Astrocyte (in vitro differentiated cells and primary cell): ENCODE results near the gene CDC25B. TPM values are rescaled to one million over a fixed set of nuclear protein-coding genes. Genes with fewer than 3 reads are reported as not detected.
"Not testable (repeated sequence)": the region's sequence is repeated elsewhere in the genome, so short reads cannot be mapped to it uniquely, and the experiment has no call there.

Experiments
- DNase-seq: peaks from one replicate; pipeline ENCODE4 v3.0.0-alpha.2; 2010; ENCODE audit warnings: low read depth
- FAIRE-seq: peaks from 2 replicates; lab custom pipeline; 2011; peaks lifted over from hg19 to GRCh38; lab: Jason Lieb, UNC
- H2AFZ ChIP-seq: 2 replicates; pipeline ENCODE4 v1.6.0; 2012; ENCODE audit warnings: low read depth, low read length, inconsistent platforms
- H3K27ac ChIP-seq: 2 replicates; pipeline ENCODE4 v1.5.1; 2011; ENCODE audit warnings: low read depth, low read length, inconsistent platforms
- H3K27me3 ChIP-seq: 2 replicates; pipeline ENCODE4 v1.6.0; 2011; ENCODE audit warnings: low read length, inconsistent platforms; ENCODE audit not compliant: insufficient read depth
- H3K36me3 ChIP-seq: 2 replicates; pipeline ENCODE4 v1.5.1; 2011; ENCODE audit warnings: low read length, inconsistent platforms; ENCODE audit not compliant: insufficient read depth
- H3K4me1 ChIP-seq: 2 replicates; pipeline ENCODE4 v1.5.1; 2011; ENCODE audit warnings: low read length, inconsistent platforms; ENCODE audit not compliant: insufficient read depth
- H3K4me2 ChIP-seq: 2 replicates; pipeline ENCODE4 v1.6.0; 2012; ENCODE audit warnings: low read length, inconsistent platforms
- H3K4me3 ChIP-seq: 2 replicates; pipeline ENCODE4 v1.5.1; 2011; ENCODE audit warnings: low read depth, mild to moderate bottlenecking, low read length, inconsistent platforms; ENCODE audit not compliant: insufficient read depth
- H3K79me2 ChIP-seq: 2 replicates; pipeline ENCODE4 v1.6.0; 2012; ENCODE audit warnings: mild to moderate bottlenecking, low read length, inconsistent platforms; ENCODE audit not compliant: insufficient read depth
- H3K9ac ChIP-seq: 2 replicates; pipeline ENCODE4 v1.6.0; 2012; ENCODE audit warnings: mild to moderate bottlenecking, low read length, inconsistent platforms
- H3K9me3 ChIP-seq: 2 replicates; pipeline ENCODE4 v1.5.1; 2012; ENCODE audit warnings: low read depth, mild to moderate bottlenecking, low read length, inconsistent platforms; ENCODE audit not compliant: insufficient read depth
- H4K20me1 ChIP-seq: 2 replicates; pipeline ENCODE4 v1.6.0; 2012; ENCODE audit warnings: low read length, inconsistent platforms; ENCODE audit not compliant: insufficient read depth
- H3K27ac Mint-ChIP-seq: one replicate; pipeline ENCODE4 v1.8.0; 2021; ENCODE audit warnings: mild to moderate bottlenecking, mixed read lengths; ENCODE audit not compliant: unreplicated experiment
- H3K27me3 Mint-ChIP-seq: one replicate; pipeline ENCODE4 v1.8.0; 2021; ENCODE audit warnings: low read depth, mixed read lengths; ENCODE audit not compliant: unreplicated experiment
- H3K36me3 Mint-ChIP-seq: one replicate; pipeline ENCODE4 v1.8.0; 2021; ENCODE audit warnings: low read depth, mixed read lengths; ENCODE audit not compliant: unreplicated experiment
- H3K4me1 Mint-ChIP-seq: one replicate; pipeline ENCODE4 v1.8.0; 2021; ENCODE audit warnings: low read depth, mixed read lengths; ENCODE audit not compliant: unreplicated experiment
- H3K4me3 Mint-ChIP-seq: one replicate; pipeline ENCODE4 v1.8.0; 2021; ENCODE audit warnings: mild to moderate bottlenecking, moderate library complexity, mixed read lengths; ENCODE audit not compliant: unreplicated experiment
- H3K9me3 Mint-ChIP-seq: one replicate; pipeline ENCODE4 v1.8.0; 2021; ENCODE audit warnings: mild to moderate bottlenecking, mixed read lengths; ENCODE audit not compliant: unreplicated experiment
- CTCF ChIP-seq: IDR thresholded peaks from 2 replicates; pipeline ENCODE4 v1.5.1; 2011; ENCODE audit warnings: low read depth, mild to moderate bottlenecking, inconsistent platforms, low read length, moderate library complexity; ENCODE audit not compliant: insufficient read depth
- EZH2 ChIP-seq: IDR thresholded peaks from 2 replicates; pipeline ENCODE4 v1.6.1; 2012; ENCODE audit warnings: mild to moderate bottlenecking, low read length, inconsistent platforms; ENCODE audit not compliant: insufficient read depth
- total RNA-seq: library from RNA; stranded (reverse); gene quantifications from 2 replicates; pipeline ENCODE4 v1.2.1, GENCODE V29; 2021

The CDC25B gene
- total RNA-seq, 1 donor from 2014 or later = 8.5 TPM

- Histone ChIP-seq H4K20me1 (peaks cover 24% of the 10 kb centered on the region), H3K4me3 (no peak overlapping the region), H3K27ac (no peak overlapping the region), H3K4me1 (peaks cover 18% of the 10 kb centered on the region), H2AFZ (no peak overlapping the region), H3K36me3 (no peaks in the 10 kb centered on the region), H3K79me2 (peaks cover 25% of the 10 kb centered on the region), H3K27me3 (no peaks in the 10 kb centered on the region), H3K9me3 (no peaks in the 10 kb centered on the region), H3K9ac (no peak overlapping the region), H3K4me2 (no peak overlapping the region)
- Mint-ChIP-seq H3K27me3 (peaks cover 13% of the 10 kb centered on the region), H3K36me3 (no peaks in the 10 kb centered on the region), H3K9me3 (peaks cover 2% of the 10 kb centered on the region), H3K27ac (no peak overlapping the region), H3K4me3 (no peak overlapping the region), H3K4me1 (no peaks in the 10 kb centered on the region)
- TF ChIP-seq CTCF = no peak
- no peak for TF ChIP-seq EZH2
- DNase-seq = no peak
- no peak for FAIRE-seq
Observed at GRCh38 chr20:3788685-3789155, 7.4 kb upstream of the CDC25B start.

- not testable (repeated sequence) for H3K27me3 ChIP-seq, DNase-seq, H3K9ac ChIP-seq, H3K4me3 ChIP-seq, FAIRE-seq, H3K27ac ChIP-seq, H3K4me2 ChIP-seq, H3K9me3 Mint-ChIP-seq, H3K9me3 ChIP-seq, H3K27ac Mint-ChIP-seq, H3K36me3 Mint-ChIP-seq, H3K36me3 ChIP-seq, H3K4me3 Mint-ChIP-seq, H2AFZ ChIP-seq, H3K4me1 Mint-ChIP-seq
- Histone ChIP-seq H3K4me1 (peaks cover 18% of the 10 kb centered on the region), H3K79me2 (peaks cover 21% of the 10 kb centered on the region), H4K20me1 (peaks cover 19% of the 10 kb centered on the region)
- peaks cover 13% of the 10 kb centered on the region for H3K27me3 Mint-ChIP-seq
Observed at GRCh38 chr20:3789201-3789600, 6.9 kb upstream of the CDC25B start.

DNA sequence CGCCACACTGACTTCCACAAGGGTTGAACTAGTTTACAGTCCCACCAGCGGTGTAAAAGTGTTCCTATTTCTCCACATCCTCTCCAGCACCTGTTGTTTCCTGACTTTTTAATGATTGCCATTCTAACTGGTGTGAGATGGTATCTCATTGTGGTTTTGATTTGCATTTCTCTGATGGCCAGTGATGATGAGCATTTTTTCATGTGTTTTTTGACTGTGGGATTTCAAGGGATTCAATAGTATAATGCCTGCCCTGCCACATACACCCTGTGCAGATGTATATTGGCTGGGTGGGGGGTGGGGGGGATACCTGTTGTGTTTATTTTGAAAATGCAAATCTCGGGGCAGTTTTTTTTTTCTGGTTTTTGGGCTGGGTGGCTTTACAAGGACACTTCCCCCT, 1.9 kb upstream of the CDC25B start:
- H3K27ac ChIP-seq, H3K27ac Mint-ChIP-seq, H4K20me1 ChIP-seq, H3K27me3 ChIP-seq, H3K9me3 ChIP-seq, H3K27me3 Mint-ChIP-seq, H3K4me2 ChIP-seq, H2AFZ ChIP-seq, H3K4me3 ChIP-seq, H3K9ac ChIP-seq, H3K4me3 Mint-ChIP-seq, DNase-seq, H3K36me3 Mint-ChIP-seq, H3K36me3 ChIP-seq, H3K9me3 Mint-ChIP-seq, FAIRE-seq, H3K4me1 Mint-ChIP-seq: not testable (repeated sequence)
- H3K4me1 ChIP-seq = peaks cover 25% of the 10 kb centered on the region
- peaks cover 25% of the 10 kb centered on the region for H3K79me2 ChIP-seq
